ENCODE data around the gene RTKN2.

Gene RTKN2

DNA sequence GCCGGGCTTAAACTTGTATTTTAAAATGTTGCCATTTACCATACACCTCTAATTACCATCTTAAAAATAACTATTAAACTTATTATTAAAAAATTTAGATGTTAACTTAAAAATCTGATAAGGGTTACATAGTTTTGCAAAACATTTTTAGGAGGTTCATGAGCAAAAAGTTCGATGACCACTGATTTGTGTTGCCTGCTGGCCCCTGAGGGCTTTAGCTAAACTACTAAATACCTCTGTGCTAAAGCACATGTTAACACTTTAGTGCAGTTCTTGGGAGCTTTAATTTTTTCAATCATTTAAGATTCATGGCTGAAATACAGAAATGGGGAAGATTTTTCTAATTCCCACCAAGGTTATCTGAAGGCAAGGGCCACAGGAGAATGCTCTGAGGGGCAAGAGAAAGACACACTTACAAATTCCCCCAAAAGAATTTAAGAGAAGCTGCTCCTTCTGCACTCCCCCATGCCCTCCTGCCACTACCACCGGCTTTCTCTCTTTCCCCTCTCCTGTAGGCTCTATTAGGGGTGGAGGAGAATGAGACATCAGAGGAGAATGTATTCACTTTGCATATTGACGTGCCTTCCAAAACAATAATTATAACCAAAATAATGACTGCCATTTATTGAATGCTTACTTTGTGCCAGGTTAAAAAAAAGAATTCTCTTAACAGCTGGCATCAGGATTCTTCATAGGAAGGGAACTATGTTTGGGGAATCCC, 106.2 kb downstream of the RTKN2 start:
- Histone ChIP-seq H3K79me1 (replicated peaks; ENCODE audit: low read length, poor library complexity, severe bottlenecking) (no peaks in the 10 kb centered on the region), H2BK15ac (ENCODE audit: low read depth, poor library complexity, severe bottlenecking) (no peak overlapping the region), H2BK12ac (ENCODE audit: low read length in 2 of 2) (no peak overlapping the region), H3K9ac (ENCODE audit: low read length) (no peak overlapping the region), H2BK5ac (ENCODE audit: low read depth, low read length, poor library complexity, severe bottlenecking) (no peak overlapping the region), H3K27ac (ENCODE audit: low read length, poor library complexity, severe bottlenecking) (no peak overlapping the region), H2BK120ac (ENCODE audit: low read depth, low read length) (no peak overlapping the region), H3K4me3 (ENCODE audit: insufficient read depth in 1 of 2, low read depth in 1 of 2, low read length in 2 of 2) (no peak overlapping the region), H3K9me3 (ENCODE audit: control insufficient read depth, low read length) (no peaks in the 10 kb centered on the region), H3K36me3 (ENCODE audit: control insufficient read depth in 1 of 2, insufficient read depth in 2 of 2, low read depth in 1 of 2, low read length in 2 of 2) (no peaks in the 10 kb centered on the region), H4K8ac (ENCODE audit: low read length) (no peak overlapping the region), H4K91ac (ENCODE audit: low read length) (no peak overlapping the region), H3K4ac (ENCODE audit: low read depth in 1 of 2, low read length in 2 of 2) (no peak overlapping the region), H2AK5ac (ENCODE audit: low read length, severe bottlenecking) (no peak overlapping the region), H3K4me1 (ENCODE audit: control insufficient read depth, insufficient read depth, low read depth, low read length) (no peaks in the 10 kb centered on the region), H3K18ac (ENCODE audit: low read depth in 1 of 2, low read length in 2 of 2) (no peak overlapping the region), H2AFZ (ENCODE audit: low read depth, low read length) (no peak overlapping the region), H3K14ac (ENCODE audit: low read length in 2 of 2) (no peak overlapping the region), H3K23ac (ENCODE audit: low read length in 2 of 2) (no peak overlapping the region), H3K27me3 (ENCODE audit: control insufficient read depth in 1 of 2, insufficient read depth in 1 of 2, low read length in 2 of 2) (no peaks in the 10 kb centered on the region), H3K4me2 (ENCODE audit: low read length, poor library complexity, severe bottlenecking) (no peak overlapping the region)
- WGBS: 80% methylated on average over 1 of the region's 4 CpGs
- no peak for DNase-seq

DNA sequence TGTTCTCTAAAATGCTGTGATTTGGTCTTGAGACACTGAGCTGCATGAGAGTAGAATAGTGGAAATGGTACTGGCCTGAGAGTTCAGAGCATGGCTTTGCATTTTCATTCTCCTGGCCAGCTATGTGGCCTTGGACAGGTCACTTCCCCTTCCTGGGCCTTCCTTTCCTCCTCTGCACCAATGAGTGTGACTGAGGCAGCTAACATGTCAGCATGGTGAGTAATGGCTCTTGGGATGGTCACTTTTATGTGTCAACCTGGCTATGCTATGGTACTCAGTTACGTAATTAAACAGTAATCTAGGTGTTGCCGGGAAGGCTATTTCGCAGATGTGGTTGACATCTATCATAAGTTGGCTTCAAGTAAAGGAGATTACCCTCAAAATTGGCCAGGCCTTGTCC, 109.3 kb downstream of the RTKN2 start:
- H3K14ac ChIP-seq (ENCODE audit: low read length in 2 of 2): no peak overlapping the region
- H3K4ac ChIP-seq (ENCODE audit: low read depth in 1 of 2, low read length in 2 of 2): no peak overlapping the region
- no peak overlapping the region for H2BK5ac ChIP-seq (ENCODE audit: low read depth, low read length, poor library complexity, severe bottlenecking)
- DNase-seq: no peak
- no peaks in the 10 kb centered on the region for H3K27me3 ChIP-seq (ENCODE audit: control insufficient read depth in 1 of 2, insufficient read depth in 1 of 2, low read length in 2 of 2)
- no peak overlapping the region for H3K23ac ChIP-seq (ENCODE audit: low read length in 2 of 2)
- no peak overlapping the region for H2BK120ac ChIP-seq (ENCODE audit: low read depth, low read length)
- no peak overlapping the region for H2AFZ ChIP-seq (ENCODE audit: low read depth, low read length)
- no peak overlapping the region for H2BK12ac ChIP-seq (ENCODE audit: low read length in 2 of 2)
- no peak overlapping the region for H3K27ac ChIP-seq (ENCODE audit: low read length, poor library complexity, severe bottlenecking)
- H4K91ac ChIP-seq (ENCODE audit: low read length): no peak overlapping the region
- H3K36me3 ChIP-seq (ENCODE audit: control insufficient read depth in 1 of 2, insufficient read depth in 2 of 2, low read depth in 1 of 2, low read length in 2 of 2): no peaks in the 10 kb centered on the region
- no peaks in the 10 kb centered on the region for H3K79me1 ChIP-seq (replicated peaks; ENCODE audit: low read length, poor library complexity, severe bottlenecking)
- H2AK5ac ChIP-seq (ENCODE audit: low read length, severe bottlenecking): no peak overlapping the region
- H3K9ac ChIP-seq (ENCODE audit: low read length): no peak overlapping the region
- 95% methylated on average over 3 of the region's 3 CpGs for WGBS
- no peak overlapping the region for H3K18ac ChIP-seq (ENCODE audit: low read depth in 1 of 2, low read length in 2 of 2)
- H3K9me3 ChIP-seq (ENCODE audit: control insufficient read depth, low read length): no peaks in the 10 kb centered on the region
- H3K4me1 ChIP-seq (ENCODE audit: control insufficient read depth, insufficient read depth, low read depth, low read length): no peaks in the 10 kb centered on the region
- H3K4me2 ChIP-seq (ENCODE audit: low read length, poor library complexity, severe bottlenecking): no peak overlapping the region
- H2BK15ac ChIP-seq (ENCODE audit: low read depth, poor library complexity, severe bottlenecking): no peak overlapping the region
- H3K4me3 ChIP-seq (ENCODE audit: insufficient read depth in 1 of 2, low read depth in 1 of 2, low read length in 2 of 2): no peak overlapping the region
- H4K8ac ChIP-seq (ENCODE audit: low read length): no peak overlapping the region

DNA sequence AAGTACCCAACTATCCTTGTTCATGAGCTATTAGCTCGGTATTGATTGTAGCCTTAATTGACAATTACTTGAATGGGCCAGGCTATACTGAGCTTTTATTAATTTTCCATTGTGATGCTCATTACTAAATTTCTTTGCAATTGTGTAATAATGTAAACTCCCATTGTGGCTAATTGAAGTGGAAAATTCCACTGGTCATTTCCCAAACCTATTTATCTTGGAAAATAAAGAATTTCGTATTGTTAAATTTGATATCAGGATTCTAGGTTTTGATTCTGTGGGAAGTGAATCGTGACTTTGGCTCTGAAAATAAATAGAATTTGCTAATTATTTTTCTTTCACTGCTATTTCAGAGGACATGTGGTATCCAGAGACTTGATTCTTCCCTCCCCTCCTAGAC, 111.0 kb downstream of the RTKN2 start:
- Histone ChIP-seq H4K8ac (ENCODE audit: low read length) (no peak overlapping the region), H3K4ac (ENCODE audit: low read depth in 1 of 2, low read length in 2 of 2) (no peak overlapping the region), H3K18ac (ENCODE audit: low read depth in 1 of 2, low read length in 2 of 2) (no peak overlapping the region), H2BK120ac (ENCODE audit: low read depth, low read length) (no peak overlapping the region), H2BK15ac (ENCODE audit: low read depth, poor library complexity, severe bottlenecking) (no peak overlapping the region), H3K36me3 (ENCODE audit: control insufficient read depth in 1 of 2, insufficient read depth in 2 of 2, low read depth in 1 of 2, low read length in 2 of 2) (no peaks in the 10 kb centered on the region), H3K4me2 (ENCODE audit: low read length, poor library complexity, severe bottlenecking) (no peak overlapping the region), H2AK5ac (ENCODE audit: low read length, severe bottlenecking) (no peak overlapping the region), H3K79me1 (replicated peaks; ENCODE audit: low read length, poor library complexity, severe bottlenecking) (no peaks in the 10 kb centered on the region), H3K23ac (ENCODE audit: low read length in 2 of 2) (no peak overlapping the region), H3K4me1 (ENCODE audit: control insufficient read depth, insufficient read depth, low read depth, low read length) (no peaks in the 10 kb centered on the region), H3K4me3 (ENCODE audit: insufficient read depth in 1 of 2, low read depth in 1 of 2, low read length in 2 of 2) (no peak overlapping the region), H3K27ac (ENCODE audit: low read length, poor library complexity, severe bottlenecking) (no peak overlapping the region), H4K91ac (ENCODE audit: low read length) (no peak overlapping the region), H3K14ac (ENCODE audit: low read length in 2 of 2) (no peak overlapping the region), H3K9ac (ENCODE audit: low read length) (no peak overlapping the region), H2BK5ac (ENCODE audit: low read depth, low read length, poor library complexity, severe bottlenecking) (no peak overlapping the region), H2AFZ (ENCODE audit: low read depth, low read length) (no peak overlapping the region), H2BK12ac (ENCODE audit: low read length in 2 of 2) (no peak overlapping the region), H3K27me3 (ENCODE audit: control insufficient read depth in 1 of 2, insufficient read depth in 1 of 2, low read length in 2 of 2) (no peaks in the 10 kb centered on the region), H3K9me3 (ENCODE audit: control insufficient read depth, low read length) (no peaks in the 10 kb centered on the region)
- DNase-seq: no peak
- no CpG with 5 or more reads among the region's 3 CpGs for WGBS

DNA sequence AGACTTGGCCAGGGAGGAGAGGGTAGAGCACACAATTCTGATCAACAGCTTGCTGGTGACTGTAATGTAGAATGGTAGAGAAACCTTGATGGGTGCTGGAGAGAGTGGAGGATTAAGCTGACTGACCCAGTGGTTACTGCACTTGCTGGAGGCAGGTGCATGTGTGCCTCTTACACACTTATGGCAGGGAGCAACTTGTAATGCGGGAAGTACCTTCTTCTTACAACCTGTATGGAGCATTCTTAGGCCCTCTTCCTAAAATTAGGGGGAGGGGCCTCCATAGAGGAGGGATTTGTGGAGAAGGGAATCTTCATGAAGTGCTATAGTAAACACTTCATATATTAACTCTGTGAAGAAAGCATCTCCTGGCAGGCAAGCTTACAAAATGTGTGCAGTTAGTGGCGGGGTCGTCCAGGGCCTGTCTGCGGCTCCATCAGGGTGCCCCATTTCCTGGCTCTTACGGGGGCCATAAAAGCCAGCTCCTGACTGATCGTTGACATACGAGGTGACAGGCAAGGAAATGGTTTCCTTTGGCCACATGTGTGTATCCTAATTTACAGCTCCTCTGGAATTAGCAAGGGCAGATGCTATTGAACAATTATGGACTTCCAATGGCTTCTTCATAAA, 113.5 kb downstream of the RTKN2 start:
- Histone ChIP-seq H4K91ac (ENCODE audit: low read length) (no peak overlapping the region), H2BK120ac (ENCODE audit: low read depth, low read length) (no peak overlapping the region), H3K23ac (ENCODE audit: low read length in 2 of 2) (no peak overlapping the region), H3K27ac (ENCODE audit: low read length, poor library complexity, severe bottlenecking) (no peak overlapping the region), H2AFZ (ENCODE audit: low read depth, low read length) (no peak overlapping the region), H2AK5ac (ENCODE audit: low read length, severe bottlenecking) (no peak overlapping the region), H3K9me3 (ENCODE audit: control insufficient read depth, low read length) (no peaks in the 10 kb centered on the region), H3K9ac (ENCODE audit: low read length) (no peak overlapping the region), H3K18ac (ENCODE audit: low read depth in 1 of 2, low read length in 2 of 2) (no peak overlapping the region), H3K4ac (ENCODE audit: low read depth in 1 of 2, low read length in 2 of 2) (no peak overlapping the region), H2BK12ac (ENCODE audit: low read length in 2 of 2) (peak overlapping the region in 1 of 2 experiments; percentile 31), H3K36me3 (ENCODE audit: control insufficient read depth in 1 of 2, insufficient read depth in 2 of 2, low read depth in 1 of 2, low read length in 2 of 2) (no peaks in the 10 kb centered on the region), H3K4me1 (ENCODE audit: control insufficient read depth, insufficient read depth, low read depth, low read length) (no peaks in the 10 kb centered on the region), H2BK5ac (ENCODE audit: low read depth, low read length, poor library complexity, severe bottlenecking) (no peak overlapping the region), H3K14ac (ENCODE audit: low read length in 2 of 2) (no peak overlapping the region), H4K8ac (ENCODE audit: low read length) (no peak overlapping the region), H3K4me3 (ENCODE audit: insufficient read depth in 1 of 2, low read depth in 1 of 2, low read length in 2 of 2) (no peak overlapping the region), H3K4me2 (ENCODE audit: low read length, poor library complexity, severe bottlenecking) (no peak overlapping the region), H3K79me1 (replicated peaks; ENCODE audit: low read length, poor library complexity, severe bottlenecking) (no peaks in the 10 kb centered on the region), H2BK15ac (ENCODE audit: low read depth, poor library complexity, severe bottlenecking) (no peak overlapping the region), H3K27me3 (ENCODE audit: control insufficient read depth in 1 of 2, insufficient read depth in 1 of 2, low read length in 2 of 2) (no peaks in the 10 kb centered on the region)
- WGBS: 15% methylated on average over 6 of the region's 7 CpGs
- DNase-seq: no peak
